ENCODE measurements around the gene KANSL1.
"Not testable (repeated sequence)": the region's sequence is repeated elsewhere in the genome, so short reads cannot be mapped to it uniquely, and the experiment has no call there.

- TF ChIP-seq CBFB (CRISPR knock-in tag; IDR thresholded peaks at IDR 0.05; ENCODE audit: low read depth); NFYB (CRISPR knock-in tag; conservative IDR thresholded peaks at IDR 0.05; ENCODE audit: low read depth); ZSCAN18 (CRISPR knock-in tag; IDR thresholded peaks at IDR 0.05); ATF6 (CRISPR knock-in tag; IDR thresholded peaks at IDR 0.05); ETV6 (CRISPR knock-in tag; IDR thresholded peaks at IDR 0.05); E2F1 (CRISPR knock-in tag; IDR thresholded peaks at IDR 0.05); USF1 (CRISPR knock-in tag; IDR thresholded peaks at IDR 0.05); ZNF512 (CRISPR knock-in tag; IDR thresholded peaks at IDR 0.05; ENCODE audit: borderline replicate concordance); CTCF (IDR thresholded peaks at IDR 0.05): not testable (repeated sequence)
These were observed 38.1 kb upstream of the KANSL1 start for GRCh38 chr17:46231359-46231758.

All from WTC11 (cell line).